Esophagus muscularis mucosa (tissue), 4 donors: ENCODE measurements around the gene ZNF469.

Source experiments
- CTCF ChIP-seq, 3 experiments: fragments of 200-600 bp in 2 of 3; fragments of 450-650 bp in 1 of 3; sonication (generic) in 2 of 3; IDR thresholded peaks; one replicate each; pipeline ENCODE4 v1.5.1; 2017 to 2019; ENCODE audit warnings: antibody characterized with exemption in 3 of 3, mild to moderate bottlenecking in 2 of 3, moderate library complexity in 1 of 3
- EP300 ChIP-seq: sonication (generic); formaldehyde crosslinking; IDR thresholded peaks from one replicate; pipeline ENCODE4 v1.6.1; 2017; ENCODE audit warnings: antibody characterized with exemption
- POLR2A ChIP-seq: fragments of 450-650 bp; IDR thresholded peaks from one replicate; pipeline ENCODE4 v1.6.1; 2017; ENCODE audit warnings: antibody characterized with exemption, moderate library complexity, mild to moderate bottlenecking, low read depth

- no peak for TF ChIP-seq CTCF (IDR thresholded peaks at IDR 0.05)
- TF ChIP-seq EP300: no peak
- TF ChIP-seq POLR2A: no peak
Observed at GRCh38 chr16:88377961-88378360, 4.8 kb upstream of the ZNF469 start.
